GM12801 (cell line): Measurements from ENCODE around the gene TMEM191C.

Experiments used
- CTCF ChIP-seq: IDR thresholded peaks from one replicate; pipeline ENCODE4 v1.5.1; 2011; ENCODE audit warnings: control low read depth; ENCODE audit not compliant: insufficient read length; ENCODE audit errors: extremely low read depth

Gene TMEM191C

DNA sequence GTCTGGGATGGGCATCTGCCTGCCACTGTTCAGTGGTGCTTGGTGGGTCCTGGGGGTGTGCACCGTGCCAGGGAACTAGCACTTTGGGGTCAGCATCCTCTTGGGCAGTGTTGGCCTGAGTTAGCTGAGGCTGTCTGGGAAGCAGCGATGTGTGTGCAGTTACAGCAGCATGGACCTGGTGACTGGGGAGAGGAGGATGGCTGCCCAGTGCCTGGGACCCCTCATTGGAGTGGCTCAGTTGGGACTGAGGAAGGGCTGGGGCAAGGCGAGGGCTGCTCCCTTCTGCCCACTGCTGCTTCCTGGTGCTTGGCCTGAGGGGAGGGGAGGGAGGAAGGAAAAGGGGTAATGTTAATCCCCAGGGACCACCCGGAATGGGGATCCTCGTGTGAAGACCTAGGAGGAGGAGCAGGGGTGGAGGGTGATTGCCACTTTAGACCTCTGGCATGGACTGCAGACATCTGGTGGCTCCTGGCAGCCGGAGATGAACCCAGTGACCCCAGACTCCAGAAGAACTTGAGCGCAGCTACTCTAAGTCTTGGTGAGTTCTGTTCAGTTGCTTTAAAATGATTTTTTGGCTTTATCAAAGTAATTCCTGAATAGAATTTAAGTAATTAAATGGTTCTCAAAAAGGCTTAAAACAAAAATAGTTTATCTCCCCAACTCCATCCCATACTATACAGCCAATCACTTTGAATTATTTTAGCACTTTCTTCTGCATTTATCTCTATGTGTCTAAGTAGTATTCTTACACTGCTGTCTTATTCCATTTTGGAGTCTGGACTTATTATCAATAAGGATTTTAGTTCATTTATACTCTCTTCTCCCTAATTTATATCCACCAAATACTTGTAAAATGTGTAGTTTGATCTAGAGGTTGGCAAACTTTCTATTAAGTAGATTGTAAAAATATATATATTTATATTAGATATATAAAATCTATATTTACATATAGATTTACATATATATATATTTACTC, 15.4 kb upstream of the TMEM191C start:
- TF ChIP-seq CTCF: no peak

- TF ChIP-seq CTCF: no peak
Measured at GRCh38 chr22:21455334-21456089, 11.7 kb upstream of the TMEM191C start.

- TF ChIP-seq CTCF: no peak
Measured at GRCh38 chr22:21457023-21457787, 10.0 kb upstream of the TMEM191C start.
